GM03348 (cell line): ENCODE results near the gene SORCS3.

ENCODE experiments used
- DNase-seq: peaks from one replicate; pipeline ENCODE4 v3.0.0; 2012; ENCODE audit warnings: low spot score

SORCS3 gene

DNA sequence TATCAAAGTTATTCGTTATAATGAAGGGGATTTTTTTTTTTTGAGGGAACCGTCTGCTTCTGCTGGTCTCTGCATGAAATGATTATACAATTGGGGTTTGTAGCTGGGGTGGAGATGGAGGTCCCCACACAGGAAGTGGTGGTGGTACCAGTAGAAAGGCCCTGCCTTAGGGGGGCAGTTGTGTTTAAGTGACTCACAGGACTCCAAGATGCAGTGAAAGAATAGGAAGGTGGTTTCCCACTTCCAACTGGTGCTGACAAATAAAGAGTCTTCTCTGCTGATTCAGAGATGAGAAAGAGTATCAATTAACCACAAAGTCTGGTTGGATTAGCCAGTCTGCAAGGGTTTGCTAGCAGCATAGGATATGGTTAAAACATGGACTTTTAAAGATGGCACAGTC lies 376.0 kb downstream of the SORCS3 start:
- no peak for DNase-seq

DNA sequence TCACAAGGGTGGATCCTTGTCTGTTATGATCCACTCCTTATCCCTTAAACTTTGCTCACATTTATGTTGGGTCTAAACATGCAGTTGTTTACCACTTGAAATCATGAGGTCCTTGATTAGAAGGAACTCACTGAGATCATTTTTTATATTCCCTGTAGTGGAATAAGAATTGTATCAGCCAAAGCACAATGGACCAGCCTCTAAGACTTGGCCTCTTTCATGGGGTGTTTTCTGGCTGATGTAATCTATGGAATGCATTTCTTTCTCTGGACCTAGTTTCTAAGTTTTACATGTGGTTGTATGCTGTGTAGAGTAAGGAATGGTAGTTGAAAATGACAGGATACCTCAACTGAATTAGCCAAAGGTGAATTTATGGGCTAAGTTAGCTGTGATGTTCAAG lies 376.6 kb downstream of the SORCS3 start:
- no peak for DNase-seq

DNA sequence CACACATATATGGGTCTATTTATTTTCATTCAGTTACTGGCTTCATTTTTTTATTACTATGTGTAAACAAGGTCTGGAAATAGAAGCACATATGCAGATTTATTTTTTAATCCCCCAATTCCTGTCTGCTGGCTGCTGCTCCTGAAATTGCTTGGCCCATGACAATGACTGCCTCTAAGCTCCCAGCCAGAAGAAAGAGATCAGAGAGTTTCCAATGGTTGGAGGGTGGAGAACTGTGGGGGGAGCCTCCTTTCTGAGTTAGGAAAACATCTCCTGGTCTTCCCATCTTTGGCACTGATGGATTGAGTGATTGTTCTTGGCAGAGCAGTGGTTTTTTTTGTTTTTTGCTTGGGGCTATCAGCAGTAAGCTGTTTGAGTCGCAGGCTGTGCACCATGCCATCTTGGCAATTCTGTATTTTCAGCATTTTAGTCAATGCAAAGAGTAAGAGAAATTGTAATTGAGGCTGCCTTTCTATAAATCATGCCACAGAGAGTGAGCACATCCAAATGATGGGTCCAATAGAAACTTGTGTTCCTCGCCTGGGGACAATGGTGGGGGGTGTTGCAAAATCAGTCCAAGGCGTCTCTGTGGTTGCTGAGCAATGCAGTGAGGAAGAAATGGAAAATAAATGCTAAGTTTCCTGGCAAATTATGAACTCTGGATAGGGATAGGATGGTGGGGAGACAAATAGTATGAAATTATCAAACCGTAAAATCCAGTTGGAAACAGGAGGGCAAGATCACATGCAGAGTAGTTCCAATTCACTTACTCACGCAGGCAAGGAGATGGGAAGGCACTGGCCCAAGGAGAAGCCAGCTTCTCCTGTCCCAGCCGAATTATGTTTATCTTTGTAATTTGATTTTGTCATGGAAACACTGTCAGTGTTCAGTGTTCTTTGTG lies 382.4 kb downstream of the SORCS3 start:
- DNase-seq, result no peak

DNA sequence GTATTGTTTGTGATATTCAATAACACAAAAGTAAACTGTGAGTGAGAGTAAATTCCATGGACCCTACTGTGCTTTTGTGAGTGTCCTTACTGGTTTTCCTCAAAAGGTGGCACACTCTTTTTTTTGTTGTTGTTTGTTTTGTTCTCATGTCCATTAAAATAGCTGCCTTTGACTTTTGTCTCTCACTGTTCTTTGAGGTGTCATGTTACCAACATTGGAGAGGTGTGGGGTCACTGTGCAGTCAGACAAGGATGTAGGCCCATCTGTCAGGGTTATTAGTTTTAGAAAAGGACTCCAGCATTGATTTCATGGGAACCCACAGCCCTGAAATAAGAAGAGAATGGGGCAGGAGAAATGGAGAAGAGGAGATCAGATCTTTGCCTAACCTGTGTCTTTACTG lies 383.1 kb downstream of the SORCS3 start:
- no peak for DNase-seq

DNA sequence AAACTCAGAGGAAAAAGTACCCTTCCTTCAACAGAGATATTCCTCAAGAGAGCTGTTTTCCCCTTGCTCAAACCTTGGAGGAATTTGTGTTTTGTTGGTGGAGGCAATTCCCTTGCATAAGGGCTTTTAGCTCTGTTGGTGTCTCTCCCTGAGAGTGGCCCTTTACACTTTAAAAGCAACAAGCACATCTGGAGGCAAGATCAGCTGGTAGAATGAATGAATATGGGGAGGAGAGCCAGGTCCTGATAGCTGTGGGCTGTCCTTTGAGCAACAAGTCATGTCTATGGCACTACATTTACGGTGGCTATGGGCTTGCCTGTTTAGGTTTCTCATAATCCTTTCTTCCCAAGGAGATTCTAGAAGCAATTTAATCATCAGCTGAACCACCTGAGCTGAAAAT lies 384.0 kb downstream of the SORCS3 start:
- no peak for DNase-seq

DNA sequence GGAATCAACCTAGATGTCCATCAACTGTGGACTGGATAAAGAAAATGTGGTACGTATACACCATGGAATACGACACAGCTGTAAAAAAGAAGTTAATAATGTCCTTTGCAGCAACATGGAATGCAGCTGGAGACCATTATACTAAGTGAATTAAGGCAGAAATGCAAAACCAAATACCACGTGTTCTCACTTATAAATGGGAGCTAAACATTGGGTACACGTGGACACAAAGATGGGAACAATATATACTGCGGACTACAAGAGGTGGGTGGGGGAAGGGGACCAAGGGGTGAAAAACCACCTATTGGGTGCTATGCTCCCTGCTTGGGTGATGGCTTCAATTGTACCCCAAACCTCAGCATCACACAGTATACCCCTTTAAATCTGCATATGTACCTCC lies 385.5 kb downstream of the SORCS3 start:
- DNase-seq, result no peak

DNA sequence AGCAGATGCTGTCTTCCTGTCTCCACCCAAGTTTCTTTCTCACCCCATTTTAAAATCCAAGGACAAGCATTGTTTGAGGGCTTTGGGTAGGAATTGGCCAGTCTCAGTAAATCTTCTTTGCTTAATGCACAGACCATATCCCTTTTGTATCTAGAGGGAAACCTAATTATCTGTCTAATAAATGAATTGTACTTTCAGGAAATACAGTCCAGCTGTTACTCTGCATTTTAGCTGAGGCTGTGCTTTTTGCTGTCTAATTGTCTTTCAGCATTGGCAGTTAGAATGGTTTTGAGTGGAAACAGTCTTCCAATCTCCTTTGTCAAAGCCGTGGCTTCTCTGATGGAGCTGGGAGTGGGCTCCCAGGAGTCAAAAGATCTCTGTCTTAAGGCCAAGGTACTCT lies 388.2 kb downstream of the SORCS3 start:
- DNase-seq, result no peak

DNA sequence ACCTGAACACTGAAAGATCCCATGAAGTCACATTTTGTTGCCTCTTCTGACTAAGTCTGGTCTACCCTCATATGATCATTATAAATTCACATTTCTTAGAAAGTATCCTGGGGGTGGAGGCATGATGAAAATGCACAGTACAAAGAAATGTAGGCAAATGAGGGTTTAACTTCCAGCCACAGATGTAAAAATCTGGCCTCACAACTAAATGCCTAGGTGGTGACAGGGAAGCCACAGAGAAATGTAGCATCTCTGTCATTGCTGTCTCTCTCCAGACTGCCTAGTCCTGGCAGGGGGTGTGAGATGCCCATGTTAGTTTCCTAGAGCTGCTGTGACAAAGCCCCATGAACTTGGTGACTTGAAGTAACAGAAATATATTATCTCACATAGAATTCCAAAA lies 395.9 kb downstream of the SORCS3 start:
- no peak for DNase-seq

DNA sequence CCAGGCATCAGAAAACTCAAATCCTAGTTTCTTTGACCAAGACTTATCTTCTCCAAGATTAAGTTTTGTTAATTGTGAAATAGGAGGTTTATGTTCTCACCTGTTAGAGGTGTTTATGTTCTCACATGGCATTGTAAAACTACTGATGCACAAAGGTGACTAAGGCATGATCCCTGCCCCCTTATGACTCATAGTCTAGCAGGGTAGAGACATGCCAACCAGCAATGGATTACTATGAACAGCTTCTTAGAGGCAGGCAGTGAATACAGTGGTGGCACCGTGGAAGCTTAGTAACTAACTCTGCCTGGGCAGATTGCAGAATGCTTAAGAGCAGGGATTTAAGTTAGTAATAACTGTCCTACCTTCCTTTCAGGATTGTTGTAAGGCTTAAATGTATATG lies 400.9 kb downstream of the SORCS3 start:
- no peak for DNase-seq

DNA sequence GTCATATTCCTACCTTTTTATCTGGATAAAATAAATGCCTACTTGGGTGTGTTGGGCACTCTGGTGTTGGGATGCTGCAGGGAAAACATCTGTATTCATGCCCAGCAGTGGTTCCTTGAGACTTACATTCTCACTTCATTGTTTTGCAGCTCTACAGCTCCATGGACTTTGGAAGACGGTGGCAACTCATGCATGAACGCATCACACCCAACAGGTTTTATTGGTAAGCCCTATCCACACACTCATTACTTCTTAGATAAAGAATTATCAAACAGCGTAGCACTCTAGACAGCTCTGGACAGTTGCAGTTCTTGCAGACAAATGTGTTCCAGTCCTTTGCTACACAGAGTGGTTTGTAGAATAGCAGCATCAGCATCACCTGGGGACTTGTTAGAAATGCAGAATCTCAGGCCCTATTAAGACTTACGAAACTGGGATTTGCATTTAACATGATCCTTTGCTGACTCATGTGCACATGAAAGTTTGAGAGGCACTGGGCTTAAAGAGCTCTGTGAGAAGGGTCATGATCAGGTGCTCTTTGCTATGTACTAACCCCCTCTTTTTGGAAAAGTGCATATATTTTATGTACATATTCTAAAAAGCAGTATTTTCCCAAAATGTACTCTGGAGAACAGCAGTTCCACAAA lies 401.9 kb downstream of the SORCS3 start:
- no peak for DNase-seq

DNA sequence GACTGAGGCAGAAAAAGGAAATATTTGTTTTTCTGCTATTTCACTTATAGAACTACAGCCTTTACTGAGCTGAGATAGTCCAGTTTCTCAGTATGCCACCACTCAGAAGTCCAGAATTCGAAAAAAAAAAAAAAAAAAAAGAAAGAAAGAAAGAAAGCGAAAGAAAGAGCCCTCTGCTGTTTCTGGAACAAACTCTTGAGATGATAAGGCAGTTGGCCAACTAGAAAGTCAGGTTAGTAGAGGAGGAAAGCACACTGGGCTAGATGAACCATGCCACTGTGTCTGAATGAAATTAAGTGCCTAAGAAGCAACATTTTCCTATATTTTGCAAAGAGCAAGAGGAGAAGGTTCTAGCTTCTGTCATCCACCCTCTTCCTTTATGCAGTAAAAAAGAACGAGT lies 403.8 kb downstream of the SORCS3 start:
- no peak for DNase-seq

DNA sequence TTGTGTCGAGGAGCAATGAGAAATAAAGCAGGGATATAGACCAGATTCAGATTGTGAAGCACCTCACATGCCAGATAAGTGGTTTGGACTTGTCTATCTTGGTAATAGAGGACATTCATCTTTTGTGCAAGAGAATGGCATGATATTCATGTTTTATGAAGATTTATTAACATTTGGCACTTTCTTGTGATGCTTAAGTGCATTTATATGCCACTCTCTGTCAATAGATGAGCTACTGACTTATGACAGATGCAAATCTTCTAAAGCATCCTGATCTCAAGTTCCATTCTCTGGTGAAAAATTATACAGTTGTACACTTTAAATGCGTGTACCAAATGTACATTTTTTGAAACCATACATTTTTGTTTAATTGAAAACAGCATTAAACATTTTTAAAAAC lies 415.3 kb downstream of the SORCS3 start:
- DNase-seq, result no peak

DNA sequence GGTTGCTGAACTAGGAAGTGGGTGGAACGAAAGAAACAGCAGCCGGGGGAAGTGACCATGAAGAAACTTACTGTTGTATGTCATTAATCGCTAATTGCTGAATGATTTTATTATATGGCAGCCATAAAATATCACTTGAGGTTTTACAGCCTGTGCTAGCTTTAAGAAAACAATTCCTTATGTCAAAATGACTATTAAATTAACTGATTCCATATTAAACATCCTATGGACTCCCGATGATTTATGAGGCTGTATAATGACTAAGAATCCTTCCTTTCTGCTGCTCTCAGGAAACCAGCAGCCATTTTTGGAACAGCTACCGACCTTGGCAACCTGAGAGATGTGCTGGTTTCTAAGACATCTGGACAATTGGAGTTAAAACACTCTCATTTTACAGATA lies 421.9 kb downstream of the SORCS3 start:
- DNase-seq, result no peak

DNA sequence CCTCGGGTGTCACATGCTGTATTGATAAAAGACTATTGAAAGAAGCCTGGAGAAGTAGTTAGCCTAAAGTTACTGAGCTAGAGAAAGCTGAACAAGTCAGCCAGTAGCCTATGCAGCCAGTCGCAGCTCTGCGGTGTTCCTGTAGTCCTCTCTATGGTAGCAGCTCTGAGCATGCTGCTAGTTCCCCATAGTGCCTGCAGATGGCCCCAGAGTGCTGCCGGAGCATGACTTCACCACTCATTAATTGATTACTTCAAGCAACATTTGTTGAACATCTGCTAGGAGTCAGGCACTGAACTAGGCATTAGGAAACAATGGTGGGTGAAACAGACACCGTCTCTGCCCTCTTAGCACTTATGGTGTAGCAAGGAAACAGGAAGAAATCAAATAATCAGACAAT lies 422.7 kb downstream of the SORCS3 start:
- no peak for DNase-seq

DNA sequence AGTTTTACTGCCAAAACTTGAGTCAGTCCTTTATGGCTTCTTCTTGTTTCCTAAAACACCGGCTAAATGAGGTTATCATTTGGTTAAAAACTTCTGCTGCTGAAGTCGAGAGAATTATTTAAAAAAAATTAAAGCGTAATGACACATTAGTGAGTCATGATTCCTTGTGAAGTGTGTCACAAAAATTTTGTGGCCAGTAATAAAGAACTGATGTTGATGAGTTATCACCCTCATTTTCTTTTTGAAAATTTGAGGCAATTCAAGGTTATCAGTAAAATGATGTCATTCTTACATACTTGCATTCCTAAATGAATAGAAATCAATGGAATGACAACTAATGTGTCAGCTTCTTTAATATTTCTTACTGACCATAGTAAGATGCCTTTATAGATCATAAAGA lies 427.4 kb downstream of the SORCS3 start:
- no peak for DNase-seq

DNA sequence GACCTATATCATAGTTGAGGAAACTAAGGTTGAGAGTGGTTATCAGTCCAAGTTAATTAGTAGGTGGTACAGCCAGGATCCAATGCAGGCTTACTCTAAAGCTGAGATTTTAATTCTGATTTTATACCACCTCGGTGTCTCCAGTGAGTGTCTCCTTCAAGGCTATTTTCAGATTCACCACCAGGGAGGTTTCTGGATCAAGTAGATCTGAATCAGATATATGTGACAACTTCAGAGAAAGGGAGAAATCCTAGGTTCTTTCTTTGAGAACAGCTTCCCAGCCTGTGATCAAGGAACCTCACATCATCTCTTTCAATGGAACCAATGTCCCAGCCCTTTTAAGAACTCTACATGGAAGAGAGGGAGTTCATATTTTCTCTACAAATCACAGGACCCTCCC lies 429.2 kb downstream of the SORCS3 start:
- no peak for DNase-seq

DNA sequence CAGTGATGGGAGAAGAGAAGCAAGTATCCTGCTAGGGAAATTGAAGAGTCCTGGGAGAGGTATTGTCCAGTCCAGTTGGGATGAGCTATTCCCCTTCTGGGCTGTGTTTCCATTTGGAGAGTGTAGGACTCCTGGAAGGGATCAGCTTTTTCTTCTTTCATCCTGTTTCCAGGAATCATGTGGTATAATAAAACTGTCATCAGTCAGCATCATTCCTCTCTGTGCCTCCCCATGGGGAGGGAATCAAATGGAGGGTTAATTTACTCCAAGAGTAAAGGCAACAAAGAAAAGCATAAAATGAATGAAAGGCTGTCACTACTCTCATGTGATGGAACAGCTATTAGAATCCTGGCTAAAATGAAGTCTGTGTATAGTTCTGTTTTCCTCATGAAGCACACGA lies 429.9 kb downstream of the SORCS3 start:
- no peak for DNase-seq

DNA sequence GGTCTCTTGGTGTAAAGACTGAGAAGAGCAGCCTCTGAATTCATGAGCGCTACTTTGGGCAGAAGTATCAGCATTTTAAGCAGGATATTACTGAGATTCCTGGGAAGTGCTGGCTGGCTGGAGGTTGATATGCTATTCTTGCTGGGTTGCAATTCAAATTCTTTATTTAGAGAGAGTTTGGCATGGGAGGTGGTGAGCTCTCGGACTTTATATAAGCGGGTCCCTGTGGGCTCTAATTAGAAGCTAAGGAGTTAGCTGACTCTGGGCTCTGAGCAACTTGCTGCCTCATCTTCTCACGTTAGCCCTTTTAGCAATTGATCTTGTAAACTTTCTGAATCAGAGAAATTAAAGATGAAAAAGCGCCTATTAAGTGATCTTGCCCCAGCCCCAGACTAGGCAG lies 430.9 kb downstream of the SORCS3 start:
- DNase-seq, result no peak

DNA sequence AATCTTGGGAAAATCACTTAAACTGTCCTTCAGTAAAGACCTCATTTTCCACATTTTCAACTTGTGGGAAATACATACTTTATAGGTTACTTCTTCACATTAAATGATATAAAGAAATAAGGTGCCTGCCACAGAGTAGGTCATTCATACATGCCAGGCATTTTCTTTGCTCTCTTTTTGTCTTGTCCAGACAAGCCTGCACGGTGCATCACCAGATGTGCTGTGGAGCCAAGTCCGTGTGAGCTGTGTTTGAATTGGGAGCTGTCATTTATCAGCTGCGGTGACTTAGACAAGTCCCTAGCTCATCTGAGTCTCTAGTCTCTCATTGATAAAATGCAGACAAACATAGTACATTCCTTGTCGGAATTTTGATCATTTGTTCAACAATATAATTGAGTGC lies 432.9 kb downstream of the SORCS3 start:
- DNase-seq, result no peak

DNA sequence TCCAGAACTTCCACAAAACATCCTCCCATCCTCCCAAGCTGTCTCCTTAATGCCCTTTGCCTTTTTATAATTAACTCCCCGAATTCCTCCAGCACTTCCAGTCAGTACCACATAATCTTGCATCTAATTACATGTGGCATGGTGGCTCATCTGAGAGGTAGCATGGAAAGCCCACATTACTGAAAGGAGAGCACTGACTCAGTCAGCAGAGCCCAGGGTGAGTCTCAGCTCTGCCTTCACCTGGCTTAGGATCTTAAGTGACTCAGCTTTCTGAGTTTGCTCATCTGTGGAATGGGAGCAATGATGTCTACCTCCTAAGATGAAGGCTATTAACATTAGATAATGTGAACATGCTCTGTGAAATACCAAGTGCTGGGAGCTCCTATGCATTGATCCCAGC lies 433.9 kb downstream of the SORCS3 start:
- DNase-seq, result no peak

DNA sequence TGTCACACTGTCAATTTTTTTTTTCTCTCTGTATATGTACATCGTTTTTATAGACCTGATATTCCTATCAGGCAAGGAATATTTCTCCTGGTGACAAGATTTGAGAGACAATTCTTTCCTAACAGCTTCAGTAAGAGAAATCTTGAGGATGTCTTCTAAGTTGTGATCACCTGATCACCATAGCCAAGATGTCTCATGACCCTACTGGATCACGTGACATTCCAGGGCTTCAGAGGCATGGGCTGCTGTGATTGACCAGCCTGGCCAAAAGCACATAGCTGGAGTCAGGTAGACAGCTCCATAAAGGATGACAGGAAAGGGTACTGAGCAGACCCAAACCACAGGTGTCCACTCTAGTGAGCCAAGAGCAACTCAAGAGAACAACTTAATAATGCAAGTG lies 444.9 kb downstream of the SORCS3 start:
- no peak for DNase-seq

DNA sequence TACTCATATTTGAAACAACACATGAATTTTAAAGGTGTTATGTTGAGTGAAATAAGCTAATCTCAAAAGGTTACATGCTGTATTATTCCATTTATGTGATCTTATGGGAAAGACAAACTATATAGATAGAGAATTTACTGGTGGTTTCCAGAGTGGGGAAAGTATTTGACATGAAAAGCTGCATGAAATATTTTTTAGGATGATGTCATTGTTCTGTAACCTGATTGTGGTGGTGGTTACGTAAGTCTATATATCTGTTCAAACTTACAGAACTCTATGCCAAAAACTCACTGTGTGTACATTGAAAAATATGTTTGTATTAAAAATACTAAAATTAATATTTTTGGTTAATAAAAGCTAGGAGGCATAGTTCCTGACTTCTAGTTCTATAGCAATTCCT lies 453.0 kb downstream of the SORCS3 start:
- DNase-seq, result no peak

DNA sequence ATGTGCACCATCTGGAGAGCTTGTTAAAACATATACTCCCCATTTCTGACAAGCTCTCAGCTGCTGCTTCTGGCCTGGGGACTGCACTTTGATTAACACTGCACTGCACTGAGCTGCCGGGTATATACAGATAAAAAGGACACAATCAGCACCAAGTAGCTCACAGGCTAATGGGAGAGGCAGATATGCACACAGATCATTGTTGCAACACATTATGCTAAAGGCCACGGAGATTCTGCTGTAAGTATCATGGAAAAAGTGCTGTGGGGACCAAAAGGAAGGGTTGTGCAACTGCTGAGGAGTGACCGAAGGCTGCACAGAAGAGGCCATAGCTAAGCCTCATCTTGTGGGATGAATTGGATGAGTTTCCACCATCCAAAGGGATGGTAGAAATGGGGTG lies 455.2 kb downstream of the SORCS3 start:
- DNase-seq, result no peak

DNA sequence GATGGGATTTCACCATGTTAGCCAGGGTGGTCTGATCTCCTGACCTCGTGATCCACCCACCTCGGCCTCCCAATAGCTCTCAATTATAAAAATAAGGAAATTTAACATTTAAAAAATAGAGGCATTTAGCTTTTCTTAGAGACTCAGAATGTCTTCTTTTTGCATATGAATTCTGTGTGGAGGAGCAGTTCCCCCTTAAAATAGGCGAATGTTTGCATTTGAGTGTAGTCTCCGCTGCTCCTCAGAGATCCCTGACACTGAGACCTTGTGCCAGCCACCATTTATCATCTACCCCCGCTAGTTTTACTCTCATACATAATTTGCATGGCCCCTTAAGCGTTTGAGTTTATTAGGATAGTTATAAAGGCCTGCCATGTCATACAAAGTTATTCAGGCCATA lies 461.9 kb downstream of the SORCS3 start:
- no peak for DNase-seq
